Pancreas (tissue), 10 donors: ENCODE measurements around the gene PTOV1. TPM values are rescaled to one million over a fixed set of nuclear protein-coding genes. Genes with fewer than 3 reads are reported as not detected.

ENCODE experiments used
- ATAC-seq, 4 donors: fragments of 200-7000 bp; cut with Tn5 transposase; one replicate each; pipeline versions ENCODE4 v1.8.0 to v1.9.1; 2020; ENCODE audit warnings: mild to moderate bottlenecking in 4 of 4, moderate library complexity in 4 of 4
- DNase-seq, 6 donors: peaks; one replicate each; pipeline ENCODE4 v3.0.0-alpha.2; 2020
- FAIRE-seq: peaks from 2 replicates; lab custom pipeline; 2012; peaks lifted over from hg19 to GRCh38; lab: Jason Lieb, UNC
- H3K27ac ChIP-seq, 4 donors: fragments of 200-600 bp; sonication (generic); 1 replicate in 3 of 4; 2 replicates in 1 of 4; pipeline versions ENCODE4 v1.5.0 to v1.8.0; 2020
- H3K27me3 ChIP-seq, 4 donors: fragments of 200-600 bp; one replicate each; pipeline ENCODE4 v1.8.0; 2021
- H3K36me3 ChIP-seq, 3 donors: fragments of 200-600 bp; sonication (generic) in 1 of 3; one replicate each; pipeline versions ENCODE4 v1.5.0 to v1.8.0; 2020 to 2021
- H3K4me1 ChIP-seq, 3 donors: fragments of 200-600 bp; one replicate each; pipeline ENCODE4 v1.8.0; 2021
- H3K4me3 ChIP-seq, 4 donors: fragments of 200-600 bp; sonication (generic) in 2 of 4; one replicate each; pipeline versions ENCODE4 v1.5.0 to v1.8.0; 2020 to 2021
- H3K9me3 ChIP-seq, 4 donors: fragments of 200-600 bp; one replicate each; pipeline ENCODE4 v1.8.0; 2021
- WGBS, 2 donors: extraction: QIAGEN DNeasy Blood & Tissue Kit; methylation state at CpG; one replicate each; pipeline ENCODE4 v1.1.7; 2013; 5-methylcytosine and 5-hydroxymethylcytosine counted together
- intact Hi-C, 3 donors: fragments of 100-400 bp; cut with DNase I; formaldehyde crosslinking; loops; one replicate each; pipeline versions ENCODE4 v1.11.1 to v1.14.2; 2022
- polyA plus RNA-seq, 2 donors: library from polyadenylated mRNA; stranded (reverse); fragments of 200-250 nt; gene quantifications; one replicate each; pipeline ENCODE4 v1.2.3, GENCODE V29; 2013
- total RNA-seq, 6 donors: library from RNA; stranded (reverse); fragmentation: NEBNext Ultra II Directional in 4 of 6; extraction: Animal tissue kit (Norgen Biotek cat#: 25700) in 4 of 6; gene quantifications; one replicate each; pipeline versions ENCODE4 v1.2.1 to v1.2.4, GENCODE V29; 2021 to 2023
- TF ChIP-seq, protein P1 (sequence below), 4 donors: fragments of 200-600 bp; sonication (generic) in 3 of 4; IDR thresholded peaks; one replicate each; pipeline versions ENCODE4 v1.5.0 to v1.8.0; 2021; ENCODE audit warnings: antibody characterized with exemption in 4 of 4
- donor health status: healthy with polysubstance abuse.
- donor health status: DM: no; HTN: no; CAD: no; lungs with moderate emphysema.
- donor health status: DM: no; HTN: no; CAD: no.
- donor health status: control.
- donor health status: control.
- donor health status: Bipolar disorder and iron deficiency.
- donor health status: DM: yes; HTN: yes; CAD: no.
- donor health status: DM: no; HTN: no; CAD: no.
- donor health status: DM: no; HTN: no; CAD: no.
- donor health status: DM: yes; HTN: yes; CAD: no.

PTOV1 gene
- total and polyA plus RNA-seq, 8 donors, result 48.8 to 191 (median 76.0) TPM

DNA sequence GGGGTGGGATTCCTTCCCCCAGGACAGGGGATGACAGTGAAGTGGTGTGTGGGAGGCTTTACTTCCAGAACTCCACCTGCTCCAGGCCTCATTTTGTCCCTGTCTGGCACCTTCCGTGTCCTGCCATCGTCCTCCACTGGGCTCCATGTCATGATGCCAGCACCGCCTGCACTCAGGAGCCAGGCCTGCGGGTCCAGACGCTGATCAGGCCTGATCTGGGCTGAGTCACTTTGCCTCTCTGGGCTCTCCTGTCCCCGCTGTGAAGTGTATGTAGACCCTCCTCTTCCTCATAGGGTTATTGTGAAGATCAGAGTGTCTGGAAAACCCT is 47.5 kb upstream of the PTOV1 start:
- ATAC-seq, result no peak
- Histone ChIP-seq H3K4me3 (peak overlapping the region in 2 of 4 donors; percentile 38 to 39), H3K27ac (no peak overlapping the region), H3K4me1 (no peaks in the 10 kb centered on the region), H3K27me3 (no peaks in the 10 kb centered on the region), H3K9me3 (no peaks in the 10 kb centered on the region), H3K36me3 (no peaks in the 10 kb centered on the region)
- 87 to 92% methylated on average over 6 of the region's 6 CpGs for WGBS, 2 donors
- no peak for DNase-seq
- TF ChIP-seq, protein P1, sequence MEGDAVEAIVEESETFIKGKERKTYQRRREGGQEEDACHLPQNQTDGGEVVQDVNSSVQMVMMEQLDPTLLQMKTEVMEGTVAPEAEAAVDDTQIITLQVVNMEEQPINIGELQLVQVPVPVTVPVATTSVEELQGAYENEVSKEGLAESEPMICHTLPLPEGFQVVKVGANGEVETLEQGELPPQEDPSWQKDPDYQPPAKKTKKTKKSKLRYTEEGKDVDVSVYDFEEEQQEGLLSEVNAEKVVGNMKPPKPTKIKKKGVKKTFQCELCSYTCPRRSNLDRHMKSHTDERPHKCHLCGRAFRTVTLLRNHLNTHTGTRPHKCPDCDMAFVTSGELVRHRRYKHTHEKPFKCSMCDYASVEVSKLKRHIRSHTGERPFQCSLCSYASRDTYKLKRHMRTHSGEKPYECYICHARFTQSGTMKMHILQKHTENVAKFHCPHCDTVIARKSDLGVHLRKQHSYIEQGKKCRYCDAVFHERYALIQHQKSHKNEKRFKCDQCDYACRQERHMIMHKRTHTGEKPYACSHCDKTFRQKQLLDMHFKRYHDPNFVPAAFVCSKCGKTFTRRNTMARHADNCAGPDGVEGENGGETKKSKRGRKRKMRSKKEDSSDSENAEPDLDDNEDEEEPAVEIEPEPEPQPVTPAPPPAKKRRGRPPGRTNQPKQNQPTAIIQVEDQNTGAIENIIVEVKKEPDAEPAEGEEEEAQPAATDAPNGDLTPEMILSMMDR (IDR thresholded peaks at IDR 0.05), result no peak
- intact Hi-C loops, result no loop called here
- no peak for FAIRE-seq

DNA sequence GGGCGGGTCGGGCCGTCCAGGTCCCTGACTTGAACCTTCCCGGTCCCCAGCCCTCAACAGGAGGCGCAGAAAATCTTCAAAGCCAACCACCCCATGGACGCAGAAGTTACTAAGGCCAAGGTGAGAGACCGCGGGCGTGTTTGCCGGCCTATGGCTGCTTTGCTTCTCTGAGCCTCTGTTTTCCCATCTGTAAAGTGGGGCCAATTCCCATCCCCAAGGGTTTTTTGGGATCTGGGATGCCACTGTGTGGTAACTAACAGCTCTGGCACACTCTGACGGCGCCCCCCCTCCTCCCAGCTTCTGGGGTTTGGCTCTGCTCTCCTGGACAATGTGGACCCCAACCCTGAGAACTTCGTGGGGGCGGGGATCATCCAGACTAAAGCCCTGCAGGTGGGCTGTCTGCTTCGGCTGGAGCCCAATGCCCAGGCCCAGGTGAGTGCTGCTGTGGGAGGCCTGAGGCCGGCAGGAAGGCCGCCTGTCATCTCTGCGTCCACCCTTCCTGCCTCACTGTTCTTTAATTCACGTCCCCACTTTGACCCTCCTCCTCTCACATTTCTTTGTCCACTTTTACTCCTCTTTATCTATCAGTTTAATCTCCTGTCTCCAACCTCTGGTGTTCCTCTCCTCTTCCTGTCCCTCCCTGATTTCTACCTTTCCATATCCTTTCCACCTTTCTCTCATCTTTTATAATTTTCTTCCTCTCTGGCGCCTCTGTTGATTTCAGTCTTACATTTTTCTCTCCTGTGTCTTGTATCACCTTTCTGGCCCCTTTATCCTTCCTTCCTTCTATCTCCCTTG is 44.9 kb upstream of the PTOV1 start:
- H3K4me1 ChIP-seq, result peaks cover 0 to 8% (median 7%) of the 10 kb centered on the region in 3 donors
- H3K27ac ChIP-seq, result peak overlapping the region in 1 of 4 donors; percentile 55
- H3K4me3 ChIP-seq, result no peak overlapping the region
- H3K27me3 ChIP-seq, result no peaks in the 10 kb centered on the region
- H3K9me3 ChIP-seq, result no peaks in the 10 kb centered on the region
- H3K36me3 ChIP-seq, result no peaks in the 10 kb centered on the region
- peak in 1 of 6 donors; percentile 39 for DNase-seq
- ATAC-seq, result no peak
- FAIRE-seq, result no peak
- TF ChIP-seq, protein P1 (IDR thresholded peaks at IDR 0.05), result no peak
- intact Hi-C loops, result no loop called here
- 85 to 89% methylated on average over 20 of the region's 20 CpGs for WGBS, 2 donors

DNA sequence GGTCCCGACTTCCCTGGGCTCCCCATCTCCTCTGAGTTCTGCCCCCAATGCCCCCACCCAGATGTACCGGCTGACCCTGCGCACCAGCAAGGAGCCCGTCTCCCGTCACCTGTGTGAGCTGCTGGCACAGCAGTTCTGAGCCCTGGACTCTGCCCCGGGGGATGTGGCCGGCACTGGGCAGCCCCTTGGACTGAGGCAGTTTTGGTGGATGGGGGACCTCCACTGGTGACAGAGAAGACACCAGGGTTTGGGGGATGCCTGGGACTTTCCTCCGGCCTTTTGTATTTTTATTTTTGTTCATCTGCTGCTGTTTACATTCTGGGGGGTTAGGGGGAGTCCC is 44.4 kb upstream of the PTOV1 start:
- H3K4me1 ChIP-seq, result peaks cover 0 to 8% (median 7%) of the 10 kb centered on the region in 3 donors
- H3K27ac ChIP-seq, result no peak overlapping the region

DNA sequence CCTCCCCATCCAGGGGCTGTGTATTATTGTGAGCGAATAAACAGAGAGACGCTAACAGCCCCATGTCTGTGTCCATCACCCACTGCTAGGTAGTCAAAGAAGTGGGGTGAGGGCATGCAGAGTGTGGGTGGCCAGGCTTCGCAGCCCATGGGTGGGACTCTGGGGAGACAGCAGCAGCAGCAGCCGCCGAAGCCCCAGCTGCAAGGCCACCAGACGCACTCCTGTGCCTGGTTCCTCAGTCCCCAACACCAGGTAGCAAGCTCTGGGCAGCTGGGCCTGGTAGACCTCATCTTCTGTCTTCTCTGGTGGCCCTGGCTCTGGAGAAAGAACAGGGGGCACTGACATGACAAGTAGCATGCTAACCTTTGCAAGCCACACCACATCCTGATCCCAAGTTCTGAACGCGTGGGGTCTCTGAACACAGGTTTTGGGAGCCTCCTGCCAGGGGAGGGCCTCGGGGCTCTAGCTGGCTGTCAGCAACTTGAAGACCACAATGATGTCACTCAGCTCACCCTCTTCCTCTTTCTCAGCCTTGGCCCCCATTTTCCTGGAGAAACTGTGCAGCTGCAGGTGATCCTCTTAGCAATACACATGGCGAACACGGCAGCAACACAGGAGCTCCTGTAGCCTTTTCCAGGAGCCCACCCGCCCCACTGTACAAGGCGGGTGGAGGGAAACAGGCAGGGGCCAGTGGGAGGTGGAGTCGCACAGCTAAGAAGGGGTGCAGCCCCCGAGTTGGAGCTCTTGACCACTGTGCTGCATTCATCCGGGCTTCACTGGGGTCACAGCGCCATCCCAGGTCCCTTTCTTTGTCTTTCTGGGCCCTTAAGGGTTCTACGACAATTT is 43.7 kb upstream of the PTOV1 start:
- no peak for FAIRE-seq
- WGBS, 2 donors, result 82 to 88% methylated on average over 18 of the region's 18 CpGs
- H3K27ac ChIP-seq, result no peak overlapping the region
- intact Hi-C loops, result no loop called here
- no peak for ATAC-seq
- H3K9me3 ChIP-seq, result no peaks in the 10 kb centered on the region
- TF ChIP-seq, protein P1 (IDR thresholded peaks at IDR 0.05), result no peak
- peak in 1 of 6 donors; percentile 35 for DNase-seq
- peaks cover 0 to 8% (median 7%) of the 10 kb centered on the region in 3 donors for H3K4me1 ChIP-seq
- no peaks in the 10 kb centered on the region for H3K27me3 ChIP-seq
- H3K36me3 ChIP-seq, result no peaks in the 10 kb centered on the region
- H3K4me3 ChIP-seq, result no peak overlapping the region

More for the DNA sequence above, 44.4 kb upstream of the PTOV1 start:
- DNase-seq (peak in 1 of 6 donors; percentile 40), FAIRE-seq (no peak), ATAC-seq (no peak)
- Histone ChIP-seq H3K36me3 (no peaks in the 10 kb centered on the region), H3K4me3 (no peak overlapping the region), H3K27me3 (no peaks in the 10 kb centered on the region), H3K9me3 (no peaks in the 10 kb centered on the region)
- intact Hi-C loops, result no loop called here
- WGBS, 2 donors, result 87 to 91% methylated on average over 8 of the region's 8 CpGs
- TF ChIP-seq, protein P1 (IDR thresholded peaks at IDR 0.05), result no peak
